HTERT RPE-1 (cell line): ENCODE results near the gene INTS14.

Experiments
- in situ Hi-C: fragments of 300-500 bp; cut with MboI; formaldehyde crosslinking; loops from 4 replicates; pipeline ENCODE4 v1.14.3; 2020; ENCODE audit warnings: low sequenced_read_pairs

Gene INTS14

DNA sequence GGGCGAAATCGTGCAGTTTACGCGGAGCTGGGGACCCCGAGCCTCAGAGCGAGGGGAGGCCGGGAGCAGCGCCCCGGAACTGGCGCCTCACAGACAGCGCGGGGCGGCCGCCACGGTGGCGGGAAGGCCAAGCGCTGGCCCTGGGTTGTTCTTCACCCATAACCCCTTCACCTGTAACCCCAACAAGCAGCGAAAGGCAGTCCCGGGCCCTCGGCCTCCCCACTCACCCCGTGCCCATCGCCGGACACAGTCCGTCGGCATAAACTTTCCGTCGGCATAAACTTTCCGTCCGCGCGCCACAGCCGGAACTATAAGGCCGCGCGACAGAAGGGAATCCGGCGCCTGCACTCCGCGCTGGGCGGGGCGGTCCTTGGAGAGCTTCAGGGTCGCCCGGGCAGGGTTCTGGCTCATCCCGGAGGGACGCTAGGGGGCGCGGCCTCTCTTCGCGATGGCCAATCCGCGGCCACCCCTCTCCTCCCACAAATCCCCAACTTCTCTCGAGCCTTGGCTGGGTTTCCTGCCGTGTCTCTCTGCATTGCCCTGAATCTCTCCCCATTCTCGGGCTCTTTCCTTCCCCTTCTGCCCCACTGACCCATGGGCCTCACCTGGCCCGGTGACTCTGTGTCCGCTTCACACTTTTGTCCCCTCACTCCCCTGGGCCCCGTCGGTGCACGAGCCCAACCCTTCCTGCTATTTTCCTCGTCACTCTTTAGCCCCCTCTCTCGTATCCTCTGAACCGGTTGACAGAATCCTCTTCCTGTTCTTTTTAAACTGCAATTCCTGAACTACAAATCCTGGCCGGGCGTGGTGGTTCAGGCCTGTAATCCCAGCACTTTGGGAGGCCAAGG is at the start of gene INTS14:
Gene INTS14 (minus strand): TSS at position 261 of the 848 bp plus-strand sequence. CDS start 3,751 bp downstream, outside the sequence.
- in situ Hi-C loops: no loop called here

DNA sequence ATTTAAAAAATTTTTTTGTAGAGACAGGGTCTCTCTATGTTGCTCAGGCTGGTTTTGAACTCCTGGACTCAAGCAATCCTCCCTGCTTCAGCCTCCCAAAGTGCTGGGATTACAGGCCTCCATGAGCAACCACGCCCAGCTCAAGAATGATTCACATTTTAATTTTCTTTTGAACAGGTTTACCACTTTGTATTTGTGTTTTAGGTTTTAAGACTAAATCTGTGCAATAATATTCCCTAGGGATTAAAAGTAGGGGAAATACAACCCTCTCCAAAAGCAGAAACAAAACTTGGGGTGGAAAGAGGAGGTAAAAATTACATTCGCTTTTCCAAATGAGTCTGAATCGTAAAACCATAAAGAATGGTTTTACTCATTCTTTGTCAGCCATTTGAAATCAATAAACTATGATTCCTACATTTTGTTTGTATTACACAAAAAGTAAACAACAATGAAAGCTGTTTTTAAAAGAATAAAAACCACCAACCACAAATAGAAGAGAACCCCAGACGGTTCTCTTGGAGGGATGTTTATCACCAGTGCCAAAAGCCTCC is 48.6 kb upstream of the INTS14 start:
- in situ Hi-C loops: no loop called here

DNA sequence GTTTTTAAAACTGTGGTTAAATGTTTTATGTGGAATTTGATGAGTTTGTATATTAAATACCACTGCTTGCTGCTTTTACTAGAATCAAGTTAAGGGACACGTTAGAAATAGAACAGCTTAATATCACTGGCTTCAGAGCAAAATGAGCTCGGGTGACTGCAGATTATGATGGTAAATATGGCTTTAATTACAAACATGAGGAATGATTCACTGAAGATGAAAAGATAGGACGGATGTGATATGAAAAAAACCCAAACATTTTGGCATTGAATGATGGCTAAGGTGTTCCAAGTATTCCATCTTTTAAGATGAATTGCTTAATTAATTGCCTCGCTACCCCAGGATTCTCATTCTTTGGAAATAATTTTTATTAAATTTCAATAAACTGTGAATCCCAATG is 44.5 kb upstream of the INTS14 start:
- in situ Hi-C loops: no loop called here

DNA sequence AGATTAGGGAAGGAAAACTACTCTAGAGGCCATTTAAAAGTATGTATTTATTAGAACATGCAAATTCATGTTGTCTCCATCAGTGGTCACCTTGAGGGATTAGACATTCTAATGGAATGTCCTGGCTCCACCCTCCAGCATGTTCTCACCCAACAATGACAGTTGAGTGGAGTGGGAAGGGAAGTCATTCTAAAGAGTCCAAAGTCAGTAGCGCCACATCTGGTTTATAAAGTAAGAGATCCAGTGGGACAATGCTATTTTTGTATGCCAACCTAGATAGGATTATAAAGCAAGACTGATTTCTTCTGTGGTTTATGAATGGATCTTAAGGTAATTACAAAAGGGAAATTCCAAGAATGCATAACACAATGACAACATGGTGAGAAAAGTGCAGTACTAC is 44.1 kb upstream of the INTS14 start:
- in situ Hi-C loops: no loop called here

DNA sequence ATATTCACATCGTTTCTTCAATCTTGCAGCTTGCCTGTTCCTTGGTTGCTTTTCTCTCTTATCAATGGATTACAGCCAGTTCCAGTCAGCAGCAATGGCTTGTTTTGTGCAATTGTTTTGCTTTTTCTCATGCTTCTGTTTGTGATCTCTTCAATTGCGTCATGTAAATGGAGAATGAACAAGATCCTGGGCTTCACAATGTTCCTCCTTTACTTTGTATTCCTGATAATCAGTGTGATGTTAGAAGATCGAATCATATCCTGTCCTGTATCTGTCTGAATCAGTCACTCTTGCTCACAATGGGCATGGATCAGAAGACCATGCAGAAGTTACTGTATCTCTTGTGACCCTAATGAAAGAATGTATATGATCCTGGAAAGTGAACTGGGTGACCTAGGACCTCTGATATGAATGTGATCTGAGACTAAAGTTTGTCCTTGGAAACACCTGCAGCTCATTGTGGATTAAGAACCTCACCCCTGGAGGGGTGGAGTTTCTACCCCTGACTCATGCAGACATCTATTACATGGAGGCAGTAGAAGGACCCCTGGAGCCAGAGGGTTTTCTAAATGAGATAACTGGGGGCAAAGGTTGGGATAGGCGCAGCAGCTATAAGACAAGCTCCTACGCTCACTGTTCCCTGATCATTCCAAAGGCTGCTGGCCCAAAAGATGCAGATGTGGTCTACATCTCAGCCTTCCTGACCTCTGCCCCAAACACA is 43.0 kb upstream of the INTS14 start:
- in situ Hi-C loops: no loop called here

DNA sequence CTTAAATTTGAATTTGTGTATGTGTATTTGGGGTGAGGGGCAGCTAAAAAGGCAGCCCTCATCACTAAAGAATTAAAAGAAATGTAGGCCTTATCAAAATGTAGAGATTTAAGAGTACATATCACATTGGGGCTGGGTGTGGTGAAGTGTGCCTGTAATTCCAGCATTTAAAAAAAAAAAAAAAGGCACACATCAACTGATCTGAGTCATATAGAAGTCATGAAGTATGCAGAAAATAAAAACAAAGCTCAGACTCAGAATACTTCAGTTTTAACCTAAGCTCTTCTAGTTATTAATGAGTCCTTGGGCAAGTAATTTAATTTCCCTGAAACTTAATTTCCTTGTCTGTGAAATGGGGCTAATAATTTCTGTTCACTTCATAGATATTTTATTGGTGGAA is 42.4 kb upstream of the INTS14 start:
- in situ Hi-C loops: no loop called here

DNA sequence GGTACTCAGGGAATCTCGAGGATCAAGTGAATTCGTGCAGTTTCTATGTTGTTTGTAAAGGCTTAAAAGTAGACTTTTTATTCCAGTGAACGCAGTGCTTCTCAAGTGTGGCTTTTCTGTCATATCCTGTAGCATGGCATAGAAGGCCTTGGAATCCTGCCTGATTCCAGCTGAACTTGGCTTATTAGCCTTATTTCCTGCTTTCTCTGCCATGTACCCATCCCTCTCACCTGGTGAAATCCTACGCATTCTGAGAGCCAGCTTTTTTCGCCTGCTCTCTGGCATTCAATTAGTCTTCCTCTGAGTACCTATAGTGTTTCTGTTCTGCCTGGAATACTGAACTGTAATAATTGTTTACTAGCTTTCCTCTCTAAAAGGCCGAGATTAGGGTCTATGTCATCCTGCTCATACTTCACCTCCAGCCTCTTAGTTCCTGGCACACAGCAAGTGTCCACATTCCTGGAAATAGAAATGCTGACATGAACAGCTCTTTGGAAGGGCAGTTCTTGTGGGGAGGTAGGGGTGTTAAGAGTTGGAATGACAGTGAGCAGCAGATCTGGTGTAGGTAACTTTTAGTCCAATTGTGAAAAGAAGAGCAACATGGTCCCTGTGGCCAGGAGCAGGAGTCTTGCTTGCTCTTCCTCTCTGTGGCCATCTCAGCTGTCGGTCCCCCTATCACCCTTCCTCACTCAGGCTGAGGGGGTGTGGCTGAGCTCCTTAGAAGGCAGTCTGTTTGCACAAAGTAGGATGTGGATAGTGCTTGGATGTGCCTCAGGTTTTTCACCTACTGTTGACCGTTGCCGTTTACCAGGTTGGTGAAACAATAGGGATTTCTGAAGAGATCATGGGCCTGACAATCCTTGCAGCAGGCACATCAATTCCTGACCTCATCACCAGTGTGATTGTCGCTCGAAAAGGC is 41.2 kb upstream of the INTS14 start:
- in situ Hi-C loops: no loop called here

DNA sequence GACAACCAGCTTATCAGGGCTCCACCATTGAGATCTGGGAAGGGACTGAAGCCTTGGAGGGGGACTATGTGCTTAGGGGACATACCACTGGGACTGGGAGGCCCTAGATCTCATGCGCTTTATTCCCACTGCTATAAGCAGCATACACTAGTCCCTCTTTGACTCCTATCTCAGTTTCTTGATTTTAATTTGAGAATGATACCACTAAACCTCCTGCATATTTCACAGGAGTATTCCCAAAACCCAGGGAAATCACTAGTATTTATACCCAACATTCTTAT is 40.1 kb upstream of the INTS14 start:
- in situ Hi-C loops: no loop called here

DNA sequence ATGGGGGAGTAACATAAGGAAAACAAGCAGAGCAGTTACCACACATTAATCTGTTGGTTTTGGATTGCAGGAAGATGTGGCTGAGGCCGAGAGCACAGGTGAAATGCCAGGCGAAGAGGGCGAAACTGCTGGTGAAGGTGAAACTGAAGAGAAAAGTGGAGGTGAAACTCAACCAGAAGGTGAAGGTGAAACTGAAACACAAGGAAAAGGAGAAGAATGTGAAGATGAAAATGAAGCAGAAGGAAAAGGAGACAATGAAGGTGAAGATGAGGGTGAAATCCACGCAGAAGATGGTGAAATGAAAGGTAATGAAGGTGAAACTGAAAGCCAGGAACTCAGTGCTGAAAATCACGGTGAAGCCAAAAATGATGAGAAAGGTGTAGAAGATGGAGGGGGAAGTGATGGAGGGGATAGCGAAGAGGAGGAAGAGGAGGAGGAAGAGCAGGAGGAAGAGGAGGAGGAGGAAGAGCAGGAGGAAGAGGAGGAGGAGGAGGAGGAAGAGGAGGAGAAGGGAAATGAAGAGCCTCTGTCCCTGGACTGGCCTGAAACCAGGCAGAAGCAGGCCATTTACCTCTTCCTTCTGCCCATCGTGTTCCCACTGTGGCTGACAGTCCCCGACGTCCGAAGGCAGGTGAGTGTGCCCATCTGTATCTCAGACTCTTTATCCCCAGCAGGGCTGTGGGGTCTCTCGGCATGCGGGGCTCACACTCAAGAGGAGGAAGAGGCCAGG is 39.5 kb upstream of the INTS14 start:
- in situ Hi-C loops: no loop called here

DNA sequence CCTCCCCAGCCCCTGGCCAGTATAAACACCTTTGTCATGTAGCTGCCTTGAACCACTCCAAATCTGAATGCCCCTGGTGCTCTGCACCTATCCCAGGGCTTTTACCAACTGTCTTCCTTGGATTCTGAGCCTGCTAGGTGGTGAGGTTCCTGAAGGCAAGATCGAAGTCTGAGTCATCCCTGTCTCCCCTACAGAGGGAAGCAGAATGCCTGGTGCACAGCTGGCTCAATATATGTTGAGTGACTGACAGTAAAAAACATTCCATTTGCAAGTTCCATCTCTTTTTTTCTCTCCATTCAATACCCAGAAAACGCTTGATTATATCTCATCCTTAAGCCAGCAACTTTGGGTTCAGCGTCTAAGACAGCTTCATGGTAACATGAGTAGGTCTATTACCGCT is 35.6 kb upstream of the INTS14 start:
- in situ Hi-C loops: no loop called here

DNA sequence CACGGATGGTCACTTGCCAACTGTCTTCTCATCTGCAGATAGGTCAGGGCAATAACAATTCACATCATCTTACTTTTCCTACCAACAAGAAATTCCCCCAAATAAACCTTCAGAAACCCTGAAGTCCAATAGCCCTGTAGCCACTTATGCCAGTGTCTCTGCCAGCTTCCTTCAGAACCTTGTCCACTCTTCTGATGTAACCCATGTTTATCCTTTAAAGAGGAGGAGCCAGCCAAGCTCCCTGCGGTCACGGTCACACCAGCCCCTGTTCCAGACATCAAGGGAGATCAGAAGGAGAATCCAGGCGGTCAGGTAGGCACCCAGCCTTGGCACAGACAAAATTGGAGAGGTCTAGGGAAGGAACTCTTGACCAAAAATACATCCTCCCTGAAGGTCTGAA is 34.5 kb upstream of the INTS14 start:
- in situ Hi-C loops: no loop called here

DNA sequence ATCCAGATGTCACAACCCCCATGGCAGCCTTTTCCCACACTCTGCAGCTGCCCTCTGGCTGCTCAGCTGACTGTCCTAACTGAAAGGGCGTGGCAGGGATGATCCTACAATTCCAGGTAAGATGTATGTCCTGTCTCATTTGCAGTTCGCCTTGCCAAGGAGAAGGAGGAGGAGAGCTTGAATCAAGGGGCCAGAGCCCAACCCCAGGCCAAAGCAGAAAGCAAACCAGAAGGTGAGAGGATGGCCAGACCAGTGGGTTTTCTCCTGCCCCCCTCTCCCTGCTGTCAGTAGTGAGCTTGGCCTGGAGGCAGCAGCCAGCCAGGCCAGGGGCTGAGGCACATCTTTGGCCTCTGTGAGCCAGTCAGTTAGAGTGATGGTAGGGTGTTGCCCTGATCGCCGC is 33.4 kb upstream of the INTS14 start:
- in situ Hi-C loops: no loop called here

DNA sequence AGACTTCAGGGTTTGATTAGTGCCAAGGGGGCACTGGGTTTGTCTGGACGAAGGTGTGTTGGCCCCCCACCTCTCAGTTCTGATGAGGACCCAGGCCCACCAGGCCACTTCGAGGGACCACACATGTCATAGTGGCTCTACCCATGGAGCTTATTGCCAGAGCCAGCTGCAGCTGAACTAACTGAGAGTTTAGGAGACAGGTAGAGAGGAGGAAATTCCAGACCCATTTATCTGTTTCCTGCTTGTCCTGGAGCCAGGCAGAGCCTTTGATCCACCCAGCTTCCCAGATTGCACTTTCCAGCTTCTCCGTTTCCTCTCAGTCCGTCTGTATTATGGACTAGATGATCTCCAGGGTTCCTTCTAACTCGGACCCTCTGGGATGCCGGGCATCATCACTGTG is 31.7 kb upstream of the INTS14 start:
- in situ Hi-C loops: no loop called here

DNA sequence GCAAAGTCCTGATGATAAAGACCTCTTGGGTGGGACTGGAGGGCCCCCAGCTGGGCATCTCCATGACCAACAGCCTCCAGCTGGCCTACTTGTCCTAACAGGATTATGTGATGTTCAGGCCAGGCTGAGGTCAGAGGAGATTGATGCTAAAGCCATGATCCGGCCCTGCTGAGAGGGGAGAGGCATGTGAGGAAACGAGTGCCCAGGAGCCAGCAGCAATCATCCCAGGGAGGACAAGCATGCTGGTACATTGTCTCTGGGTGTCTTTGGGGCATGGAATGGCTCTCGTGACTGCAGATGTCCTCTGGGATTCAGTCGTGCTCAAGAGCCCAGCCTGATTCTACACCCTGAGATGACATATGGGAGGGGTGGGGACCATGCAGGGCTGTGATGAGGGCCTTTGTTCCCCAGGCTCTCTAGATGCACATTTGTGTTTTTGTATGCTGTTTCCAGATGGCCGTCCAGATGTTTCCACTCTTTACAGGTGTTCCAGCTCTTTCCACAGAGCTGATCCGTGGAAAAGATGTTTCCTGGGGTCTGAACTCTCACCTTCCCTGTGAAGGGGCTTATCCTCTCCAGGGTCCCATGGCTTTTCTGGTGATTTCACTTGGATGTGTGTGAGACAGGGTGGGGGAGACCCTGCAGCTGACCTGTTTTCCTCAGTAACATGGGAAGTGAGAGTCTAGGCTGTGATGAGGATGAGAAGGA is 31.0 kb upstream of the INTS14 start:
- in situ Hi-C loops: no loop called here

DNA sequence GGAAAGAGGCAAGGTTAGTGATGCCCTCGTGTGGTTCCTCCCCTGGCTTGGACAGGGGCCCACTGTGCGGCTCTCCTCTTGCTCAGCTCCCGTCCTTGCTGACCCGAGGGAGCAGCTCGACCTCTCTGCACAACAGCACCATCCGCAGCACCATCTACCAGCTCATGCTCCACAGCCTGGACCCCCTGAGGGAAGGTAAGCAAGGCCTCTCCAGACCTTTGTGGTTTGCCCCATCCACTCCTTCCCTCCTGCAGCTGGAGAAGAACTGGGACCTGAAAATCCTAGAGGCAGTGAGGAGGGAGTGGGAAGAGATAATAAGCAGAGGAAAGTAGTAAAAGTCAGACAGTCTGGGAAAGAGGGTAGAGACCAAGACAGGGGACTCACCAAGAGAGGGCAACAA is 28.6 kb upstream of the INTS14 start:
- in situ Hi-C loops: no loop called here

DNA sequence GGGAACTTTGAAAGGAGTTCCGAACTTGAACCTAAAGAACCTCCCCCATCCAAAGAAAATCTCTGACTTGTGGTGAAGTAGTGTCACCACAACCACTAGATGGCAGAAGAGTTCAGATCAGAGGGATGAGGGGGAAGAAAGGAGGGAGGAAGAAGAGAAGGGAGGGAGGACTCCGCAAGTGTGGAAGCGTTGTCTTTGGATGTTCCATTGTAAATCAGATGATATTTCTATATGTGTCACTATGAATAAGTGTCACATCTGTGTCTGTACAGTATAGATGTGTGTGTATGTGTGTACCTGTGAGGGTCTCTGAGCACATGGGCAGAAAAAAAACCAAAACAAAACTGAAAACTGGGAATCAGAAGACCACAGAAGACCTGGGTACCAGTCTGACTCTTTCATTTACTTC is 27.8 kb upstream of the INTS14 start:
- in situ Hi-C loops: no loop called here

DNA sequence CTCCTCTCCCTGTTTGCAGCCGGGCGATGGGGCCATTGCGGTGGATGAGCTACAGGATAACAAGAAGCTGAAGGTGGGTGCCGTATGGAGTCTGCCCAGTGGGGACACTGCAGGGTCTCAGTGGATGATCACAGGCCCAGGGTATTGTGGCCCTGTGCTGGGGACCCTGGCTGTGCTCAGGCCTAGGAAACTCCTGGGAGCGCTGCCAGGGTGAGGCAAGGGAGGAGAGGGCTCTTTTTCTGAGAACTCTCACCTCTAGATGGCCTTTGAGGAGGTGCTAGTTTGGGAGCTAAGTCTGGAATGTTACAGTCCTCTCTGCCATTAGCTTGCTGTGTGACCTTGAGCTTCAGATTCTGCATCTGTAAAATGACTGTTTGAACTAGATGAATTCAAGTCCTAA is 27.2 kb upstream of the INTS14 start:
- in situ Hi-C loops: no loop called here

DNA sequence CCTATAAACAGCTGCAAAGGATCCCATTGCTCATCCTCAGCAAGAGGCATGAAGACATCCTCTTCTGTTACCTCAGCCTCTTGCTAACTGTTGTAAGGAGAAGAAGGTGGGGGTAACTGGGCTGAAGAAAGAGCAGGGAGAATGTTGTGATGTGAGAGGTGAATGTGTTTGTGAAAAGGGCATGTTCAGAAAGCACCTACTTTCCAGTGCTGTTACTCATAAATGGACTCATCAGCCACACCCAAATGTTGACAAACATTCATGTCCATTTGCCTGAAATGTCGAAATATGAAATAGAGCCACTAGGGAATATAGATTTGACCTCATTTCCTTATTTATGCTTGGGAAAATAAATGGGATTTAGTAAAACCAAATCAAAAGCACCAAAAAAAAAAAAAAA is 23.4 kb upstream of the INTS14 start:
- in situ Hi-C loops: no loop called here

DNA sequence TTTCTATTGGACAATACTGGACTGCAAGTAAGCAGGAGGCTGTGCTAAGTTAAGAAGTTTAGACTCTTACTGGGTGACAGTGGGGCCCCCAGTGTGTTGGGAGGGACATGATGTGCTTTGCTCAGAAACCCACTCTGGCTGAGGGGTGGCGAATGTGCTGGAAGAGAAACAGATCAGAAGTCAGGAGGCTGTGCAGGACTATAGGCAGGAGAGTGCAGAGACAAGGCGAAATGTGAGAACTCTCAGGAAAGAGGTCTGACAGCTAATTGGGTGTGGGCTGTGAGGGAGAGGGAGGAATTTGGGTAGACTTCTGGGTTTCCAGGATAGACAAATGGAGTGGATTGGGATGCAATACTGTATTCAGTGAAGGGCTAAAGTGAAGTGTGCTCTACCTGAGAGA is 22.8 kb upstream of the INTS14 start:
- in situ Hi-C loops: no loop called here

DNA sequence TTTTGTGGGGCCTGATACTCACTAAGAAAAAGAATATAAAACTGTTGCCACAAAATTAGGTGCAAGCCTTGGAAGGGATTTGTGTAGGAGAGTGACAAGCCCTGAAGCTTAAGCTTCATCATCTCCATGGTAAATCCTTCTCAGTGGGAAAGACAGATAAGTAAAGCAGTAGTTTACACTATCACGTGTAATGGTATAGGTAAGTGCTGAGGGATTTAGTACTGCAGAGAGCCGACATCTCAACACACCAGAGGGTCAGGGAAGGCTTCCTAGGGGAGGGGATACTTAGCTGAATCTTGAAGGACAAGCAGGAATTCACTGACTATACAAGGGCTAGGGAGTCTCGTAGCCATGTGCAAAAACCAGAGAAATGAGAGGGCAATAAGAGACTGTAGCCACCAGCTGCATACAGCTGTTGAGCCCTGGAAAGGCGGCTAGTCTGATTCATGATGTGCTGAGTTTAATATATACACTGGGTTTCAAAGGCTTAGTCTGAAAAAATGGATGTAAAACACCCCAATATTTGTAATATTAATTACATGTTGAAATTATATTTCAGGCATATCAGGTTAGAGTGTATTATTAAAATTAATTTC is 21.9 kb upstream of the INTS14 start:
- in situ Hi-C loops: no loop called here
